HEK293 (cell line): ENCODE data around the gene SNX5.

Experiments used
- BCL11B ChIP-seq: fragments of 450-650 bp; formaldehyde crosslinking; IDR thresholded peaks from 2 replicates; pipeline ENCODE4 v1.5.1; 2016; ENCODE audit warnings: low read depth, missing biosample characterization, missing genetic modification characterization
- ZBTB7A ChIP-seq: fragments of 450-650 bp; formaldehyde crosslinking; IDR thresholded peaks from 2 replicates; pipeline ENCODE4 v1.5.1; 2016; ENCODE audit warnings: low read depth, missing biosample characterization, missing genetic modification characterization

DNA sequence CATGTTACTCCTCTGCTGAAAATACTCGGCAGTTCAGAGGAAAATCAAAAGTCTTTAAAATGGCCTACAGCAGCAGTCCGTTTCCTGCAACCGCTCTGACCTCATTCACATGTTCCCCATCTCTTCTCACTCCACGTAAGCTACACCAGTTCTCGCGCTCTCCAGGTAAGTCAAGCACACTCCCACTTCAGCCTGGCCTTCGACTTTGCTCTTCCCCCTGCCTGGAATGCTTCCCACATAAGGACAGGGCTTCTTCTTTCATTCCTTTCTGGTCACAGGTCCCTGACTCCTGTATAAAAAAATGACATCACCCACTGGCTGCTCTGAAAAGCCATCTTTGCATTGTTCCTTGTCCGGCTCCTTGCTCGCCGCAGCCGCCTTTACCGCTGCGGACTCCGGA lies 42.9 kb upstream of the SNX5 start:
- TF ChIP-seq ZBTB7A (tag by site-specific recombination) (no peak), BCL11B (tag by site-specific recombination) (no peak)
